Heart left ventricle (tissue), 13 donors: Measurements from ENCODE around the gene WNT10A.

ENCODE experiments used
- POLR2A ChIP-seq, 2 donors: fragments of 450-650 bp; IDR thresholded peaks; one replicate each; pipeline ENCODE4 v1.6.1; 2017; ENCODE audit warnings: antibody characterized with exemption in 2 of 2, mild to moderate bottlenecking in 2 of 2, moderate library complexity in 2 of 2
- TF ChIP-seq, protein P1 (sequence below), 12 donors: fragments of 200-600 bp; sonication (generic) in 4 of 12; IDR thresholded peaks; one replicate each; pipeline versions ENCODE4 v1.5.0 to v1.8.0; 2018 to 2022; ENCODE audit warnings: antibody characterized with exemption in 12 of 12, mild to moderate bottlenecking in 5 of 12
- donor health status: ischemic (EF 13 %, LVEDD 7.1; RV severe dilation, severe dysfunction).
- donor health status: DM: no; HTN: yes; CAD: no.
- donor health status: DM: no; HTN: no; CAD: no.
- donor health status: ischemic (EF 25% LVEDD 6.9; RV normal size, moderate dysfunction).
- donor health status: ischemic (EF 25% LVEDD 5.7; RV mildly dilated, moderate dysfunction).
- donor health status: ischemic (EF 35%, LVEDD 5.7; RV mildly dilated, moderate dysfunction).
- donor health status: nonischemic (EF 11% LVEDD 7.7; RV severe dilation, severe dysfunction).
- donor health status: DM: yes; HTN: yes; CAD: no.
- donor health status: PGD.
- donor health status: ischemic (EF 29% LVEDD 5.4; RV normal size, mild dysfunction).
- donor health status: nonischemic (EF 23%, LVEDD 6.1; RV moderate dilation, normal function).

DNA sequence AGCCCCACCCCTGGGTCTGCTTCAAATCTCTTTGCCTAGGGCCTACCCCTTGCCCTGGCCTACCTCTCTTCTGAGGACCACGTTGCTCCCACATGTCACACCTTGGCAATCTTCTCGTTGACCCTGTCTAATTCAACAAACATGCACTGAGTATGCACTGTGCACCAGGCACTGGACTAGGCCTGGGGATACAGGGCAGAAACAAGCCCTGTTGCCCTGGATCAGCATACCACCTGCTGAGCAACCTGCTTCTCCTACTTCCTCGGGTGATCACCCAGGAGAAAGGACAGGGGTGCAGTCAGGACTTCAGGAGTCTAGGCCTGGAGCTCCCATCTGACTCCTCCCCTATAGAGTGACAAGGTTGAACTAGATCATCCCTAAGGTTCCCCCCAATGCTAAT is 9.7 kb downstream of the WNT10A start:
- TF ChIP-seq, protein P1, sequence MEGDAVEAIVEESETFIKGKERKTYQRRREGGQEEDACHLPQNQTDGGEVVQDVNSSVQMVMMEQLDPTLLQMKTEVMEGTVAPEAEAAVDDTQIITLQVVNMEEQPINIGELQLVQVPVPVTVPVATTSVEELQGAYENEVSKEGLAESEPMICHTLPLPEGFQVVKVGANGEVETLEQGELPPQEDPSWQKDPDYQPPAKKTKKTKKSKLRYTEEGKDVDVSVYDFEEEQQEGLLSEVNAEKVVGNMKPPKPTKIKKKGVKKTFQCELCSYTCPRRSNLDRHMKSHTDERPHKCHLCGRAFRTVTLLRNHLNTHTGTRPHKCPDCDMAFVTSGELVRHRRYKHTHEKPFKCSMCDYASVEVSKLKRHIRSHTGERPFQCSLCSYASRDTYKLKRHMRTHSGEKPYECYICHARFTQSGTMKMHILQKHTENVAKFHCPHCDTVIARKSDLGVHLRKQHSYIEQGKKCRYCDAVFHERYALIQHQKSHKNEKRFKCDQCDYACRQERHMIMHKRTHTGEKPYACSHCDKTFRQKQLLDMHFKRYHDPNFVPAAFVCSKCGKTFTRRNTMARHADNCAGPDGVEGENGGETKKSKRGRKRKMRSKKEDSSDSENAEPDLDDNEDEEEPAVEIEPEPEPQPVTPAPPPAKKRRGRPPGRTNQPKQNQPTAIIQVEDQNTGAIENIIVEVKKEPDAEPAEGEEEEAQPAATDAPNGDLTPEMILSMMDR (IDR thresholded peaks at IDR 0.05): no peak
- TF ChIP-seq POLR2A (IDR thresholded peaks at IDR 0.05): no peak
